ENCODE measurements around the gene RIC1. TPM values are rescaled to one million over a fixed set of nuclear protein-coding genes. Genes with fewer than 3 reads are reported as not detected.
A peak's percentile ranks its signal among the peaks of the same experiment; 100 is the strongest.
"Not testable (repeated sequence)": the region's sequence is repeated elsewhere in the genome, so short reads cannot be mapped to it uniquely, and the experiment has no call there.

Gene RIC1
- total RNA-seq, 1 donor = 37.8 TPM

GRCh38 chr9:5791870-5792269 lies 163.0 kb downstream of the RIC1 start:
- no peak for TF ChIP-seq CTCF (IDR thresholded peaks at IDR 0.05; ENCODE audit: insufficient read depth, low read length)
- no peak for DNase-seq (ENCODE audit: low read depth)

GRCh38 chr9:5793812-5794211 lies 164.9 kb downstream of the RIC1 start:
- no peak overlapping the region for H3K4me3 ChIP-seq (ENCODE audit: low read depth, low read length)
- no peak for DNase-seq (ENCODE audit: low read depth)
- no peak for TF ChIP-seq CTCF (IDR thresholded peaks at IDR 0.05; ENCODE audit: insufficient read depth, low read length)

More at GRCh38 chr9:5791870-5792269, 163.0 kb downstream of the RIC1 start:
- no peak overlapping the region for H3K4me3 ChIP-seq (ENCODE audit: low read depth, low read length)

- H3K4me3 ChIP-seq (ENCODE audit: low read depth, low read length) = no peak overlapping the region
- no peak for DNase-seq (ENCODE audit: low read depth)
- no peak for TF ChIP-seq CTCF (IDR thresholded peaks at IDR 0.05; ENCODE audit: insufficient read depth, low read length)
Observed at GRCh38 chr9:5796298-5796697, 167.4 kb downstream of the RIC1 start.

- no peak for TF ChIP-seq CTCF (IDR thresholded peaks at IDR 0.05; ENCODE audit: insufficient read depth, low read length)
- no peak for DNase-seq (ENCODE audit: low read depth)
- H3K4me3 ChIP-seq (ENCODE audit: low read depth, low read length) = no peak overlapping the region
Observed at GRCh38 chr9:5798581-5798980, 169.7 kb downstream of the RIC1 start.

GRCh38 chr9:5799314-5799713 lies 170.4 kb downstream of the RIC1 start:
- DNase-seq (ENCODE audit: low read depth) = peak; percentile 67
- H3K4me3 ChIP-seq (ENCODE audit: low read depth, low read length) = peak overlapping the region; percentile 32
- peak; percentile 91 for TF ChIP-seq CTCF (IDR thresholded peaks at IDR 0.05; ENCODE audit: insufficient read depth, low read length)

GRCh38 chr9:5800378-5800777 lies 171.5 kb downstream of the RIC1 start:
- H3K4me3 ChIP-seq (ENCODE audit: low read depth, low read length); DNase-seq (ENCODE audit: low read depth): not testable (repeated sequence)

GRCh38 chr9:5800969-5801738 lies 172.2 kb downstream of the RIC1 start:
- no peak for TF ChIP-seq CTCF (IDR thresholded peaks at IDR 0.05; ENCODE audit: insufficient read depth, low read length)
- no peak overlapping the region for H3K4me3 ChIP-seq (ENCODE audit: low read depth, low read length)
- DNase-seq (ENCODE audit: low read depth) = peak; percentile 58

Data from fibroblast of the aortic adventitia (primary cell).